Measurements from ENCODE around the gene ZNF438.

Gene ZNF438

GRCh38 chr10:30823651-30824050, 208.0 kb downstream of the ZNF438 start:
- TF ChIP-seq, protein P1, sequence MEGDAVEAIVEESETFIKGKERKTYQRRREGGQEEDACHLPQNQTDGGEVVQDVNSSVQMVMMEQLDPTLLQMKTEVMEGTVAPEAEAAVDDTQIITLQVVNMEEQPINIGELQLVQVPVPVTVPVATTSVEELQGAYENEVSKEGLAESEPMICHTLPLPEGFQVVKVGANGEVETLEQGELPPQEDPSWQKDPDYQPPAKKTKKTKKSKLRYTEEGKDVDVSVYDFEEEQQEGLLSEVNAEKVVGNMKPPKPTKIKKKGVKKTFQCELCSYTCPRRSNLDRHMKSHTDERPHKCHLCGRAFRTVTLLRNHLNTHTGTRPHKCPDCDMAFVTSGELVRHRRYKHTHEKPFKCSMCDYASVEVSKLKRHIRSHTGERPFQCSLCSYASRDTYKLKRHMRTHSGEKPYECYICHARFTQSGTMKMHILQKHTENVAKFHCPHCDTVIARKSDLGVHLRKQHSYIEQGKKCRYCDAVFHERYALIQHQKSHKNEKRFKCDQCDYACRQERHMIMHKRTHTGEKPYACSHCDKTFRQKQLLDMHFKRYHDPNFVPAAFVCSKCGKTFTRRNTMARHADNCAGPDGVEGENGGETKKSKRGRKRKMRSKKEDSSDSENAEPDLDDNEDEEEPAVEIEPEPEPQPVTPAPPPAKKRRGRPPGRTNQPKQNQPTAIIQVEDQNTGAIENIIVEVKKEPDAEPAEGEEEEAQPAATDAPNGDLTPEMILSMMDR (conservative IDR thresholded peaks at IDR 0.05; ENCODE audit: low read depth, low read length) = no peak

DNA sequence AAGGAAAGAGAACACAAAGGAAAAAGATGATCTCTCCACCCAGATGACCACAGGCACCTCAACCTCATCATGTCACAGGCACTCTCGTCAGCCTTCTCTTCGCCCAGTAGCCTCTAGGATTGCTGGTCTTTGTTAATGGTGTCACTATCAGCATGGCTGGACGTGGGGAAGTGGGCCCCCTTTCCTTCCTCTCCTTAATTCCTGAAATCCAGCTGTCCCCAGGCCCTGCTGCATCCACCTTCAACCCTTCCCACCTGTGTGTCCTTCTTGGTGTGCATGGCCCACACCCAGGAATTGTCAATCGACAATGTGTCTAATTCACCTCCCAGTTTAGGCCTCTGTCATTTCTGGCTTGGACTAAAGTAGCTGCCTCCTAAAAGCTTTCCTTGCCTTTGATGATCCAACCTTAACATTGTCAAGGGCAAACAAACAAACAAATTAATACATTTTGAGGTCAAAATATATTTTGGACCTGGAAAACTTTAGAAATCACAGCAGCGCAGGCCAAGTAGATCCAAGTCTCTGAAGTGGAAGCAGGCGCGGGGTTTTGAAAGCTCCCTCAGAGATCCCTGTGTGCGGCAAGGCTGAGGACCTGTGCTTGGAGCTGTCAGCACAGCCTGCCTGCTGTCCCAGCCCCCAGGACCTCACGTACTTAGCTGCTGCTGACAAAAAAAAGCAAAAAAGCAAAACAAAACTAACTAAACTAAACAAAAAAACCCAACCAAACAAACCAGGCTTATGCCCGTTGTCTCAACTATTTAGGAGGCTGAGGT, 208.8 kb downstream of the ZNF438 start:
- TF ChIP-seq, protein P1 (conservative IDR thresholded peaks at IDR 0.05; ENCODE audit: low read depth, low read length) = no peak

More at GRCh38 chr10:30823651-30824050, 208.0 kb downstream of the ZNF438 start:
- no peak overlapping the region for H3K4me3 ChIP-seq (ENCODE audit: low read length)
- DNase-seq (ENCODE audit: low read depth) = no peak

GRCh38 chr10:30821994-30822692, 209.5 kb downstream of the ZNF438 start:
- no peak for DNase-seq (ENCODE audit: low read depth)
- no peak overlapping the region for H3K4me3 ChIP-seq (ENCODE audit: low read length)
- TF ChIP-seq, protein P1 (conservative IDR thresholded peaks at IDR 0.05; ENCODE audit: low read depth, low read length) = no peak

More for the DNA sequence above, 208.8 kb downstream of the ZNF438 start:
- H3K4me3 ChIP-seq (ENCODE audit: low read length) = no peak overlapping the region
- DNase-seq (ENCODE audit: low read depth) = no peak

GRCh38 chr10:30821261-30821993, 210.2 kb downstream of the ZNF438 start:
- DNase-seq (ENCODE audit: low read depth) = no peak
- H3K4me3 ChIP-seq (ENCODE audit: low read length) = no peak overlapping the region
- TF ChIP-seq, protein P1 (conservative IDR thresholded peaks at IDR 0.05; ENCODE audit: low read depth, low read length) = no peak

DNA sequence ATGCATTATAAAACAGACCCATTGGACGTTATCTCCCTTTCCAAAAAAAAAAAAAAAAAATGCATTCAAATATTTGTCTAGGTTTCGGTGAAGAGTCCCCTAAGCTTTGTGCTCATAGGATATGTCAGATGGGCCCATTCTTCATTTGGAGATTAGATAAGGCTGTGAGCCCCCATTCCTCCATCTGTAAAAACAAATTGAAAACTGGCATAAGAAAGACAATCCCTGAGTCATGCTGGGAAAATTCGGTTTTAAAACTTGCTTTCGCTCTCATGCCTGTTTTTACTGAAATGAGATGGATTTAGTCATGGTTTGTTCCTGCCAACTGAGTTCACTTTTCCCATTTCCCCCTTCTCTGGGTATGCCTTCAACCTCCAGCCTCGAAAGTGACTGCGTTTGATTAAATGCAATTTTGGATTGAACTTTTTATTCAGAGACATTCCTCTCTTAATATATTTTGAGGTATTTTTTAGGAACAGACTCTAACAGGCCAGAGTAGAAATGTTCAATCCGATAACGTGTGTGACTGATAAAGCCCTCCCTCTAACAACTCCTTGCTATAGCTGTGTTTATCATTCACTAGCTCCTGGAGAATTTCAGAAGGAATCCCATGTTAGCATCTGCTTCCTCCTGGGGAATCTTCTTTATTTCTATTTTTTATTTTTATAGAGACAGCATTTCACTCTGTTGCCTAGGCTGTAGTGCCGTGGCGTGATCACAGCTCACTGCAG, 211.2 kb downstream of the ZNF438 start:
- TF ChIP-seq, protein P1 (conservative IDR thresholded peaks at IDR 0.05; ENCODE audit: low read depth, low read length) = no peak
- H3K4me3 ChIP-seq (ENCODE audit: low read length) = no peak overlapping the region
- no peak for DNase-seq (ENCODE audit: low read depth)

- DNase-seq (ENCODE audit: low read depth) = no peak
- no peak overlapping the region for H3K4me3 ChIP-seq (ENCODE audit: low read length)
- TF ChIP-seq, protein P1 (conservative IDR thresholded peaks at IDR 0.05; ENCODE audit: low read depth, low read length) = no peak
These were observed 212.1 kb downstream of the ZNF438 start for GRCh38 chr10:30819341-30820181.
